Smooth muscle cell (in vitro differentiated cells): ENCODE measurements around the gene ANXA8L1. TPM values are rescaled to one million over a fixed set of nuclear protein-coding genes. Genes with fewer than 3 reads are reported as not detected.
"Not testable (repeated sequence)": the region's sequence is repeated elsewhere in the genome, so short reads cannot be mapped to it uniquely, and the experiment has no call there.

Experiments
- DNase-seq: peaks from one replicate; lab custom pipeline; 2025; ENCODE audit not compliant: unreplicated experiment; lab: John Stamatoyannopoulos, UW
- H2AFZ ChIP-seq: fragments of 200-600 bp; sonication (generic); 2 replicates; pipeline ENCODE4 v1.6.0; 2016; ENCODE audit warnings: antibody characterized with exemption, low read depth, mild to moderate bottlenecking
- H3F3A ChIP-seq: fragments of 200-600 bp; sonication (generic); 2 replicates; pipeline ENCODE4 v1.6.0; 2017; ENCODE audit warnings: antibody characterized with exemption, low read depth
- H3K27ac ChIP-seq: fragments of 200-600 bp; sonication (generic); 2 replicates; pipeline ENCODE4 v1.5.1; 2016; ENCODE audit warnings: low read depth, mild to moderate bottlenecking
- H3K27me3 ChIP-seq: fragments of 200-600 bp; sonication (generic); 2 replicates; pipeline ENCODE4 v1.6.1; 2016; ENCODE audit warnings: low read depth, mild to moderate bottlenecking
- H3K36me3 ChIP-seq: fragments of 200-600 bp; sonication (generic); 2 replicates; pipeline ENCODE4 v1.5.1; 2016; ENCODE audit warnings: low read depth
- H3K4me1 ChIP-seq: fragments of 200-600 bp; sonication (generic); 2 replicates; pipeline ENCODE4 v1.5.1; 2016; ENCODE audit warnings: low read depth
- H3K4me2 ChIP-seq: fragments of 200-600 bp; sonication (generic); 2 replicates; pipeline ENCODE4 v1.6.0; 2016; ENCODE audit warnings: mild to moderate bottlenecking
- H3K4me3 ChIP-seq: fragments of 200-600 bp; sonication (generic); 2 replicates; pipeline ENCODE4 v1.5.1; 2016; ENCODE audit warnings: mild to moderate bottlenecking
- H3K79me2 ChIP-seq: fragments of 200-600 bp; sonication (generic); 2 replicates; pipeline ENCODE4 v1.6.0; 2016; ENCODE audit warnings: low read depth, mild to moderate bottlenecking
- H3K9ac ChIP-seq: fragments of 200-600 bp; sonication (generic); 2 replicates; pipeline ENCODE4 v1.6.0; 2016; ENCODE audit warnings: low read depth
- H3K9me3 ChIP-seq: fragments of 200-600 bp; sonication (generic); replicated peaks from 2 replicates; pipeline ENCODE4 v1.5.1; 2016; ENCODE audit warnings: low read depth
- H4K20me1 ChIP-seq: fragments of 200-600 bp; sonication (generic); 2 replicates; pipeline ENCODE4 v1.6.0; 2016; ENCODE audit warnings: low read depth
- WGBS: methylation state at CpG from one replicate; pipeline ENCODE4 v1.1.7; 2016; ENCODE audit warnings: low lambda C conversion rate; 5-methylcytosine and 5-hydroxymethylcytosine counted together
- polyA plus RNA-seq: library from polyadenylated mRNA; unstranded; fragments of >200 nt; fragmentation: Nextera tagmentation; extraction: Ambion mirVana; gene quantifications from 2 replicates; pipeline ENCODE4 v1.2.1, GENCODE V29; 2016
- total RNA-seq: library from RNA; depleted of rRNA; stranded (reverse); fragments of >200 nt; gene quantifications from 2 replicates; pipeline ENCODE4 v1.2.3, GENCODE V29; 2014

The ANXA8L1 gene
- total and polyA plus RNA-seq, 2 experiments from 2014 or later = 11.5 to 81.1 TPM

DNA sequence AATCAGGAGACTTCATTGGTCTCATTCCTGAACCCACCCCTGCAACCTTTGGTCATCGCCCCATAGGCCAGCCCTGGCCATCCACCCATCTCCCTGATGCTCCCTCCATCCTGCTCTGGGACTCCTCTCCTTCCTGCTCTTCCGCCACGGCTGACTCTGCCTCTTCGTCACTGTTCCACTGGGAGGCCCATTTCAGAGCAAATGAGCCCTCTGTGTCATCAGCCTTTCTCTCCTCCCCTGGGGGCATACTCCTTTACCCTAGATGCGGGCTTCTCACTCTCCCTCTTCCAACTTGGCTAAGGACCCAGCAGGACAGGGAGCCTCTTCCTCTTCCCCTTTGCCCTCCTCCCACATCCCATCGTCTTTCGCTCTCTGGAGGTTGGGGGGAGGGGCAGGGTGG is 42.7 kb downstream of the ANXA8L1 start:
- not testable (repeated sequence) for H3K27me3 ChIP-seq, H3K36me3 ChIP-seq, DNase-seq, H2AFZ ChIP-seq, H4K20me1 ChIP-seq, H3K4me2 ChIP-seq, H3K4me1 ChIP-seq, H3K9ac ChIP-seq, H3K9me3 ChIP-seq, H3K27ac ChIP-seq, H3K79me2 ChIP-seq, H3F3A ChIP-seq, H3K4me3 ChIP-seq
- WGBS = 53% methylated on average over 5 of the region's 7 CpGs

GRCh38 chr10:46419570-46420379 is 44.2 kb downstream of the ANXA8L1 start:
- not testable (repeated sequence) for H3K79me2 ChIP-seq, DNase-seq, H3K27ac ChIP-seq, H3F3A ChIP-seq, H3K27me3 ChIP-seq, H3K9me3 ChIP-seq, H2AFZ ChIP-seq, H3K36me3 ChIP-seq, H3K4me1 ChIP-seq, H3K4me3 ChIP-seq, H4K20me1 ChIP-seq, H3K9ac ChIP-seq, H3K4me2 ChIP-seq
- WGBS = 62% methylated on average over 4 of the region's 13 CpGs

- not testable (repeated sequence) for H3K9me3 ChIP-seq
- WGBS = no CpG with 5 or more reads among the region's 2 CpGs
Observed at GRCh38 chr10:46423550-46423949, 48.0 kb downstream of the ANXA8L1 start.

DNA sequence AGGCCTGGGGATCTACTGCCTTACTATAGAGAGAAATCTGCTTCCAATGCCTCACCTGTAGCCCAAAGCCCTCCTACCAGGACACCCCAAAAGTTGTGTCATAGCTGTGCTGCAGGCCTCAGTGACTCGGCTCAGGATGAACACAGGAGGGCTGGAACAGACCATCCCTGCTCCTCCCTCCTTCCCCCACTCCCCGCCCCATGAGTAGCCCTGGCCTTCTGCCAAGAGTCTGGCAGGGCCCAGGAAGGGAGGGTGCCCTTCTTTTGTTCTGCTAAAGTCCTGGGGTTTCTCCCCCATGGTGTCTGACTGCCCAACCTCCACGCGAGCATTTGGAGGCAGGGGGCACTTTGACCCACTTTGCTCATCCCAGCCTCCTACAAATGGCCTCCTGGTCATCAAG is 65.4 kb downstream of the ANXA8L1 start:
- DNase-seq, H2AFZ ChIP-seq: not testable (repeated sequence)
- no CpG with 5 or more reads among the region's 4 CpGs for WGBS

More at GRCh38 chr10:46423550-46423949, 48.0 kb downstream of the ANXA8L1 start:
- not testable (repeated sequence) for H3K4me1 ChIP-seq, H3K27me3 ChIP-seq, DNase-seq, H3K79me2 ChIP-seq, H2AFZ ChIP-seq, H3K9ac ChIP-seq, H4K20me1 ChIP-seq, H3K36me3 ChIP-seq, H3K4me2 ChIP-seq, H3K27ac ChIP-seq, H3F3A ChIP-seq, H3K4me3 ChIP-seq

More for the DNA sequence above, 65.4 kb downstream of the ANXA8L1 start:
- H3K36me3 ChIP-seq, H3K79me2 ChIP-seq, H3K4me2 ChIP-seq, H3K27me3 ChIP-seq, H3K4me1 ChIP-seq, H4K20me1 ChIP-seq, H3K27ac ChIP-seq, H3K9ac ChIP-seq, H3K9me3 ChIP-seq, H3K4me3 ChIP-seq, H3F3A ChIP-seq: not testable (repeated sequence)

Other genes with a start within 250 kb of the ANXA8L1 start
- gene ANTXRL, start 88.8 kb upstream of the ANXA8L1 start, total RNA-seq = not detected in 2 replicates
- not detected in 2 replicates for gene ANTXRL, start 88.8 kb upstream of the ANXA8L1 start, polyA plus RNA-seq
- 0.09 TPM in 1 of 2 replicates, not detected in the other for gene NPY4R, start 90.2 kb downstream of the ANXA8L1 start, total RNA-seq
- 0.21 TPM in 1 of 2 replicates, not detected in the other for gene NPY4R, start 90.2 kb downstream of the ANXA8L1 start, polyA plus RNA-seq
- 0.54 TPM in 1 of 2 replicates, not detected in the other for gene GPRIN2, start 180.9 kb downstream of the ANXA8L1 start, total RNA-seq
- 0.34 and 0.54 TPM in 2 replicates for gene GPRIN2, start 180.9 kb downstream of the ANXA8L1 start, polyA plus RNA-seq
- 0.13 and 0.22 TPM in 2 replicates for gene SYT15, start 203.4 kb downstream of the ANXA8L1 start, total RNA-seq
- 0.89 and 1.4 TPM in 2 replicates for gene SYT15, start 203.4 kb downstream of the ANXA8L1 start, polyA plus RNA-seq